ENCODE results near the gene NACA.

Gene NACA
- long read RNA-seq, transcript NACA-201 (8 exons, 2,690 nt), result major isoform, 1,193 of 1,501 reads
- long read RNA-seq, transcript NACA-202 (8 exons, 1,059 nt), result minor isoform, 195 of 1,501 reads
- long read RNA-seq, transcript NACA-204 (8 exons, 802 nt), result minor isoform, 46 of 1,501 reads
- long read RNA-seq, partial matches to known transcripts, result 45 of 1,501 reads
- long read RNA-seq, other reads (novel, unspliced or antisense), result 20 of 1,501 reads

DNA sequence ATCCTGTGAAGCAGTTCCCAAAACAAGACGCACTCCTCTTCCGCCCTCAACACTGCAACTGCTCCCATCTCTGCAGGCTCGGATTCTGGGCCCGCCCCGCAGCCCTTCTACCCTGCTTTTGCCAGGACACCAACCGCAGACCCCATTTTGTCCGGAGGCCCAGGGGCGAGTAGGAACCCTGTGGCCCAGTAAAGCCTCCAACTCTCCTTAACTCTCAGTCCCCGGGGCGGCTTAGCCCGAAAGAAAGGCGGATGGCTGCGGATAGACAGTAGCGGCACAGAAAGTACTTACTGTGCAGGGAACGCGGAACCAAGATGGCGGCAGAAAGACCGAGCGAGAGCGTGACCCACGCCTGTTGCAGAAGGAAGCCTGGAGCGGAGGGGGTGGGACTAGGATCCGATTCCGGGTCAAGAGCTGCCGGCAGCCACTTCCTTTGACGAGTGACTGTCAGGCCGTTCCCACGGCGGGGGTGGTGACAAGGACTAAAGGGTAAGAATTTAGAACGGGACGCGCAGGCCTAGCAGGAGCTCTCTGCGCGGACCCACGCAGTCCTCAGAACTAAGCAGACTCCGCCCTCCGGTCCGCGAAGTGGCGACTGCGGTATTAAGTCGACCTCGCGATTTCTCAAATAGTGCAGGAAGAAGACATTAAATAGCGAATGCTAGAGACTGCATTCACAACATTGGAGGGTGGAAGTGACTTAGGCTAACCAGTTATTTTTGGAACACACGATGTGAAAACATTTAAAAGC, at the start of gene NACA:
Gene NACA (minus strand): TSS at position 328 of the 751 bp plus-strand sequence. CDS start 778 bp downstream, outside the sequence.
- DNase-seq (ENCODE audit: low read depth in 1 of 2, low spot score in 1 of 2), result peak; percentile 99 to 100
- Histone ChIP-seq H3K4me3 (replicated peaks; ENCODE audit: insufficient read depth, low read length) (peak within 1 kb of the TSS; percentile 75), H3K27me3 (ENCODE audit: insufficient read depth, poor library complexity, severe bottlenecking) (no peaks in the 10 kb centered on the region), H3K27ac (replicated peaks) (peak within 1 kb of the TSS; percentile 94)
- peak; percentile 99 for TF ChIP-seq POLR2AphosphoS5 (IDR thresholded peaks at IDR 0.05; ENCODE audit: low read depth)
- TF ChIP-seq, protein P1, sequence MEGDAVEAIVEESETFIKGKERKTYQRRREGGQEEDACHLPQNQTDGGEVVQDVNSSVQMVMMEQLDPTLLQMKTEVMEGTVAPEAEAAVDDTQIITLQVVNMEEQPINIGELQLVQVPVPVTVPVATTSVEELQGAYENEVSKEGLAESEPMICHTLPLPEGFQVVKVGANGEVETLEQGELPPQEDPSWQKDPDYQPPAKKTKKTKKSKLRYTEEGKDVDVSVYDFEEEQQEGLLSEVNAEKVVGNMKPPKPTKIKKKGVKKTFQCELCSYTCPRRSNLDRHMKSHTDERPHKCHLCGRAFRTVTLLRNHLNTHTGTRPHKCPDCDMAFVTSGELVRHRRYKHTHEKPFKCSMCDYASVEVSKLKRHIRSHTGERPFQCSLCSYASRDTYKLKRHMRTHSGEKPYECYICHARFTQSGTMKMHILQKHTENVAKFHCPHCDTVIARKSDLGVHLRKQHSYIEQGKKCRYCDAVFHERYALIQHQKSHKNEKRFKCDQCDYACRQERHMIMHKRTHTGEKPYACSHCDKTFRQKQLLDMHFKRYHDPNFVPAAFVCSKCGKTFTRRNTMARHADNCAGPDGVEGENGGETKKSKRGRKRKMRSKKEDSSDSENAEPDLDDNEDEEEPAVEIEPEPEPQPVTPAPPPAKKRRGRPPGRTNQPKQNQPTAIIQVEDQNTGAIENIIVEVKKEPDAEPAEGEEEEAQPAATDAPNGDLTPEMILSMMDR (IDR thresholded peaks at IDR 0.05; ENCODE audit: insufficient read depth, low read length), result no peak
- TF ChIP-seq, protein P2, sequence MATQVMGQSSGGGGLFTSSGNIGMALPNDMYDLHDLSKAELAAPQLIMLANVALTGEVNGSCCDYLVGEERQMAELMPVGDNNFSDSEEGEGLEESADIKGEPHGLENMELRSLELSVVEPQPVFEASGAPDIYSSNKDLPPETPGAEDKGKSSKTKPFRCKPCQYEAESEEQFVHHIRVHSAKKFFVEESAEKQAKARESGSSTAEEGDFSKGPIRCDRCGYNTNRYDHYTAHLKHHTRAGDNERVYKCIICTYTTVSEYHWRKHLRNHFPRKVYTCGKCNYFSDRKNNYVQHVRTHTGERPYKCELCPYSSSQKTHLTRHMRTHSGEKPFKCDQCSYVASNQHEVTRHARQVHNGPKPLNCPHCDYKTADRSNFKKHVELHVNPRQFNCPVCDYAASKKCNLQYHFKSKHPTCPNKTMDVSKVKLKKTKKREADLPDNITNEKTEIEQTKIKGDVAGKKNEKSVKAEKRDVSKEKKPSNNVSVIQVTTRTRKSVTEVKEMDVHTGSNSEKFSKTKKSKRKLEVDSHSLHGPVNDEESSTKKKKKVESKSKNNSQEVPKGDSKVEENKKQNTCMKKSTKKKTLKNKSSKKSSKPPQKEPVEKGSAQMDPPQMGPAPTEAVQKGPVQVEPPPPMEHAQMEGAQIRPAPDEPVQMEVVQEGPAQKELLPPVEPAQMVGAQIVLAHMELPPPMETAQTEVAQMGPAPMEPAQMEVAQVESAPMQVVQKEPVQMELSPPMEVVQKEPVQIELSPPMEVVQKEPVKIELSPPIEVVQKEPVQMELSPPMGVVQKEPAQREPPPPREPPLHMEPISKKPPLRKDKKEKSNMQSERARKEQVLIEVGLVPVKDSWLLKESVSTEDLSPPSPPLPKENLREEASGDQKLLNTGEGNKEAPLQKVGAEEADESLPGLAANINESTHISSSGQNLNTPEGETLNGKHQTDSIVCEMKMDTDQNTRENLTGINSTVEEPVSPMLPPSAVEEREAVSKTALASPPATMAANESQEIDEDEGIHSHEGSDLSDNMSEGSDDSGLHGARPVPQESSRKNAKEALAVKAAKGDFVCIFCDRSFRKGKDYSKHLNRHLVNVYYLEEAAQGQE (IDR thresholded peaks at IDR 0.05; ENCODE audit: insufficient replicate concordance, low read depth), result peak; percentile 84
- peak; percentile 96 for TF ChIP-seq GABPA (IDR thresholded peaks at IDR 0.05; ENCODE audit: low read depth)
- peak; percentile 67; the same call in 1 of the 2 replicates for TF ChIP-seq SPI1 (IDR thresholded peaks at IDR 0.05; ENCODE audit: borderline replicate concordance, low read depth)

DNA sequence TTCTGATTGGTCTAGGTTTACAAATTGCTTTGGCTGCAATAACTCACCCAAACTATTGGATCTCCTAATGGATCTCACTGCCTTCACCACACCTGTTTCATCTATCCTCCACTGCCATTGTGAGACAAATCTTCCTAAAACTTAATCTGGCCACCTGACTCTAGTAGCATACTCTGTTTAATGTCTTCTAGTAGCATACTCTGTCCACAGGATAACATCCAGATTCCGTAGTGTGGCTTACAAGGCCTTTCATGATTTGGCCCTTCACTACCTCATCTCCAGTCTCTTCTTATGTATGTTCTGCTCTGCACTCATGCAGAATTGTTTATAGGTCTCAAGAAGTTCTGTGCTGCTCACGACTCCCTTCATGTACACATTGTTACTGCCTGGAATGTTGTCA, 48.0 kb upstream of the NACA start:
- Histone ChIP-seq H3K27me3 (ENCODE audit: insufficient read depth, poor library complexity, severe bottlenecking) (no peaks in the 10 kb centered on the region), H3K4me3 (replicated peaks; ENCODE audit: insufficient read depth, low read length) (no peak overlapping the region), H3K27ac (replicated peaks) (no peak overlapping the region)
- TF ChIP-seq, protein P2 (IDR thresholded peaks at IDR 0.05; ENCODE audit: insufficient replicate concordance, low read depth), result no peak
- TF ChIP-seq, protein P1 (IDR thresholded peaks at IDR 0.05; ENCODE audit: insufficient read depth, low read length), result no peak
- TF ChIP-seq GABPA (IDR thresholded peaks at IDR 0.05; ENCODE audit: low read depth), result no peak
- TF ChIP-seq SPI1 (IDR thresholded peaks at IDR 0.05; ENCODE audit: borderline replicate concordance, low read depth), result no peak
- TF ChIP-seq POLR2AphosphoS5 (IDR thresholded peaks at IDR 0.05; ENCODE audit: low read depth), result no peak
- DNase-seq (ENCODE audit: low read depth in 1 of 2, low spot score in 1 of 2), result no peak

- Histone ChIP-seq H3K27me3 (ENCODE audit: insufficient read depth, poor library complexity, severe bottlenecking) (no peaks in the 10 kb centered on the region), H3K27ac (replicated peaks) (no peak overlapping the region), H3K4me3 (replicated peaks; ENCODE audit: insufficient read depth, low read length) (no peak overlapping the region)
- DNase-seq (ENCODE audit: low read depth in 1 of 2, low spot score in 1 of 2), result no peak
- TF ChIP-seq, protein P1 (IDR thresholded peaks at IDR 0.05; ENCODE audit: insufficient read depth, low read length), result no peak
- TF ChIP-seq POLR2AphosphoS5 (IDR thresholded peaks at IDR 0.05; ENCODE audit: low read depth) (no peak), GABPA (IDR thresholded peaks at IDR 0.05; ENCODE audit: low read depth) (no peak), SPI1 (IDR thresholded peaks at IDR 0.05; ENCODE audit: borderline replicate concordance, low read depth) (no peak)
- TF ChIP-seq, protein P2 (IDR thresholded peaks at IDR 0.05; ENCODE audit: insufficient replicate concordance, low read depth), result no peak
Observed at GRCh38 chr12:56772625-56773024, 47.5 kb upstream of the NACA start.
